CD4-positive, alpha-beta T cell treated with Interleukin-17A for 4 hours (primary cell): Measurements from ENCODE around the gene GLP1R.

Source experiments
- DNase-seq: peaks from one replicate; pipeline ENCODE4 v3.0.0-alpha.2; 2020; ENCODE audit warnings: mixed read lengths

Gene GLP1R

DNA sequence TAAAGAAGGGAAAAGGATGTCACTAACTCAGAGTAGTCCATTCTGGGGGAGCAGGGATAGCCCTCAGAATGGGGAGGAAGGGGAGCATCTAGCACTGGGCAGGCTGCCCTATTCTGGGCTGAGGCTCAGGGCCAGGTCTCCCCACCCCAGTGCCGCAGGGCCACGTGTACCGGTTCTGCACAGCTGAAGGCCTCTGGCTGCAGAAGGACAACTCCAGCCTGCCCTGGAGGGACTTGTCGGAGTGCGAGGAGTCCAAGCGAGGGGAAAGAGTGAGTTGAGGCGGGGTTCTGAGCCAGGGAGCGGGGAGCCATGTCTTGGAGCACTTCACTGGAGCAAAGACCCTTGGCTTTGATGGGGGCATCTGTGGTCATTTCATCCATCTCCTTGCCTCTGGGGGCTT lies 17.0 kb downstream of the GLP1R start:
- no peak for DNase-seq

DNA sequence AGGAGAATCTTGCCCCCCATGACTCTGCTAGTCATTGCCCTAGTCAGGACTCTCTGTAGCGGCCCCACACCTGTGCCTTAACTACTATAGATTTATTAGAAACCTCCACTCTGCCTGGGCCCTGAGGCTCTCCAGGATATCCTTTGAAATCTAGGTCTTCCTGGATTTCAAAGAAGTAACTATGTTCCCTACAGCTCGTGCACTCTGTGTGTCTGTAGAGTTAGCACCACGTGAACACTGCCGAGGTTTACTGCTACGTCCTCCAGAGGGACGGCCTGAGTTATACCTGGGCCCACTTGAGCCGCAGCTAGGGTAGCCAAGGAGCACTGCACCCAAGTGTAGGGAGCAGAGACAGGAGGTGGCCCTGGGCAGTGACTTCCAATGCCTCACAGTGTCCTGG lies 19.8 kb downstream of the GLP1R start:
- no peak for DNase-seq

DNA sequence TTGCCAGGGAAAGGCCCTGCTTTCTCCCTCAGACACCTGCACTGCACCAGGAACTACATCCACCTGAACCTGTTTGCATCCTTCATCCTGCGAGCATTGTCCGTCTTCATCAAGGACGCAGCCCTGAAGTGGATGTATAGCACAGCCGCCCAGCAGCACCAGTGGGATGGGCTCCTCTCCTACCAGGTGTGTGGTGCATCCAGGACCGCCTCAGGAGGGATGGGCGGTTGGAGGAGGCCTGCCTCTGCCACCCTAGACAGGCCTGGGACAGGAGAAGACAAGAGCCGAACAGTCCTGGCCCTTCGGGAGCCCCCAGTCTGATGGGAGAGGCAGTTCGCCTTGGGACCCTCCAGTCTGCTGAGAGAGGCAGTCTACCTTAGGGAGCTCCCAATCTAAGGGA lies 24.2 kb downstream of the GLP1R start:
- no peak for DNase-seq

DNA sequence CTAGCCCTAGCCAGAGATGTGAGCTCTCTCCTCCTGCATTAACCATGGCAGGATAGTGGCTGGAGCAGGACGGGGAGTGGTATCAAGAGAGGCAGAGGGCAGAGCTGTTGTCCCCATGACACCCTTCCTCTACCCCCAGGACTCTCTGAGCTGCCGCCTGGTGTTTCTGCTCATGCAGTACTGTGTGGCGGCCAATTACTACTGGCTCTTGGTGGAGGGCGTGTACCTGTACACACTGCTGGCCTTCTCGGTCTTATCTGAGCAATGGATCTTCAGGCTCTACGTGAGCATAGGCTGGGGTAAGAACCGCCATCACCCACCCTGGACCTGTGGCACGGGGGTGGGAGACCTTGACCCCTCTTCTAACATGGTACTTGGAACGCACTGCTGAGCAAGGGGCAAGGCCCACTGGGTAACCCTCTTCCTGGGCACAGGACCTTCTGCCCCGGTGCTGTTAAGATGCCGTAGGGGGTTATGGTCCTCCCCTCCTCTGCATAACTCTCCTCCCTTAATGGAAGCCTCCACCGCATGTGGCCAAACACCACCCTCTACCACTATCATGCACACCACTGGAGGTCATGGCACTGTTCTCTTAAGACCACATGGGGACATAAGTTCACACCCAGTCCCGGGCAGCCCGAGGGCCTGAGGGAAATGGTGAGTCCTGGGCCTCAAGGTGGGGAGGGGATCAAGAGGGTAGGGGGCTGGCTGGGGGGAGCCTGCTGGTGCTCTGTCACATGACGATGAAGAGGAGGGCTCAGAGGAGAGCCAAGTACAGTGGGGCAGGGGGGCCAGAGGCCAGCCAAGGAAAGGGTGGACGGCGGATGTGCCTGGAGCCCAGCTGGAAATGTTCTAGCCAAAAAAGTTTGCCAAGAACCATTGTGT lies 25.1 kb downstream of the GLP1R start:
- DNase-seq, result no peak

DNA sequence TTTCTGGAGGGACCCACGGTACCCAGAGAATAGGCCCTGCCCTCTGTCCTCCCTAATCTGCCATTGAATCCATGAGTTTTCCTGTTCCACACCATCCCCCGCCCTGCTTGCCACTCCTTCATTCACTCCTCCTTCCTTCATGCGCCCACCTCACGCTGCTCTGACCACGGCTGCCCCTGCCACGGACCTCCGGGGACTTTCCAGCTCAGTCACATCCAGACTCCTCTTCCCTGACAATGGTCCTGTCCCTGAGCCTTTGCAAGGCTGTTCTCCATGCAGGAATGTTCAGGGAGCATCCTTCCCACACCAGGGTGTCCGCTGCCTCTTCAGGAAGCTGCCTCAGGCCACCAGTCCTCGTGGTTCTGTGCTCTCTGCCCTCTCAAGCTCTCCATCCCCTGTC lies 25.9 kb downstream of the GLP1R start:
- DNase-seq, result no peak

DNA sequence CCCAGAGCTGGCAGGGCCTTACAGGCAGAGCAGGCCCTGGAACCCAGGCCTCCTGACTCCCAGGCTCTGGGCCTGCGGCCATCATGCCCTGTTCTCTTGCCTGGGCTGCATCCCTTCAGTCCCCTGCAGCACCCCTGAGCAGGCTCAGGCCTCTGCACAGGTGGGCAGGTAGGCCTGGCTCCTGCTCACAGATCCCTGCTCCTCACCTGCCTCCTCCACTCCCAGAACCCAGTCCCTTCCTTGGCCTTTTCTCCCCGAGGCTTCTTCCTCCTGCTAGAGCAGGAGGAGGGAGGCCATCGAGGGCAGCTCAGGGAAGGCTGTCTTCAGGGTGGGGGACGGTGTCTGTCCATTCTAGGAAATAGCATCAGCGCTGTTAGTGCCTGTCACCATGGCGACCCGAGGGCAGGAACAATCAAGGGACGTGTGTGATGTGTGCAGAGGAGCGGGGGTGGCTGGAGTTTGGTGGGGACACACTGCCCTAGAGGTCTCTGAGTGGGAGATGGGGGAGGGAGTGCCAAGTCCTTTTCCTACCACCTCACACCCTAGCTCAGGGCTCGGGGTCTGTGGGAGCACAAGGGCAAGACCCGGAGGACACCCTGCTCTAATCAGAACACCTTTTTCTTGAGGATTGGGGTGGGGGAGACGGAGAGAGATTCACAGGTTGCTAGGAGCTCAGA lies 26.6 kb downstream of the GLP1R start:
- DNase-seq, result no peak

DNA sequence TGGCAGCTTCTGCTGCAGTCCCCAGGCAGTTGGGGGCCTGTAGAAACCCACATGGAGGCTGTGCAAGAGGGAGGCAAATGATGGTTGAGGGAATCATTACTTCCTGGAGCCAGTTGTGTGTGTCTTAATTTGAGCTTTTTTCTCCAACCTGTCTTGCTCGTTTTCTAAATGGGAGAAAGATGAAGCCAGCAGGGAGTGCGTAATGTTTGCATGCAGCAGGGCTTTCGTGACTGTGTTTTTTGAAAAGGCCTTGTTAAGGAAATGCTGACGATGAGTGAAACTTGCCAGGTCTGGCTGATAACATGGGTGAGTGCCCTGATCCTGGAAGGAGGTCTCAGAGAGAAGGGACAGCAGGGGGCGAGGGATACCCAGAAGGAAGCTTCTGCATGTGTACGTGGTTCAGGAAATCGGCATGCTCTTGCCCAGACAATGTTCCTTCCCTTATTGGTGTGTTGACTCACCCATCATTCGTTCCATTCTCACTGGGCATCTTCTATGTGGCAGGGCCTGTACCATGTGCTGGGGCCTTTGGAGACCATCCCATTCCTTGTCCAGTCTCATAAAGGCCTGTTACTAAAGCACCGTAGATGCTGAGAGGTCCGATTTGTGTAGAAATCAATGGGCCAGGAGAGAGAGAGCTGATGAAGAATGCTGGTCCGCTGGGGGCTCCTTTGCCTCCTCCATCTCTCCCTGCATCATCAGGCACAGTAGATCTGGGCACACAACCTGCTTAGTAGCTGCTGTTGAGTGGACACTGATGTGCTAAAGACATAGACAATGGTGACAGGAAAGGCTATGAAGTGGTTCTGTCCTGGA lies 27.4 kb downstream of the GLP1R start:
- DNase-seq, result no peak

DNA sequence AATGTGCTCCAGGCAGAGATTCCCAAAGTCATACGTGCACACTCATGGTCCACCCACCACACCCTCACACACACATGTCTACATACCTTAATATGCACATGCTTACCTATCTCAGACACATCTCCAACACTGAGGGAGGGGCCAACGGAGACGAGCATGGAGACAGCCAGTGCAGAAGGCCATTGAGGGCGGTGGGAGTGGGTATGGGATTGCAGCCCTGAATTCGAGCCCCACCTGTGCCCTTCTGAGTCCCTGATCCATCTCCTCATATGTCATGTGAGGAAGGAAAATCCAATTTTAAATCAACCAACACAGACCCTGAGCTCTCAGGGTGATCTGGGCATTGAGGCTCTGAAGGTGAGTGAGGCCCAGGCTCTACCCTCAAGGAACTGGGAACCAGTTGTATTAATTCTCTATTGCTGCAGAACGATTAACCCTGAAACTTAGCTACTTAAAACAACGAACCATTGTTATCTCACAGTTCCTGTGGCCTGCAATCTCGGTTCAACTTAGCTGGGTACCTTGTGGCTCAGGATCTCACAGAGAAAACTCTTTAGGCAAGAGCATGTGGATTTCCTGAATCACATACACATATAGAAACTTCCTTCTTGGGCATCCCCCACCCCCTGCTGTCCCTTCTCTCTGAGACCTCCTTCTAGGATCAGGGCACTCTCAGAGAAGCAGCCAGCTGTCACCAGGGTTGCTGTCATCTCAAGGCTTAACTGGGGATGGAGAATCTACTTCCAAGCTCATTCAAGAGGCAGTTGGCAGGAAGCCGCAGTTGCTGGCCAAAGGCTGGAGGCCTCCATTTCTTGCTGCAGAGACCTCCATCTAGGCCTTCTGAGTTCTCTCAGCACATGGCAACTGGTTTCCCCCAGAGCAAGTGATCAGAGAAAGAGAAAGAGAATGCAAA lies 28.3 kb downstream of the GLP1R start:
- DNase-seq, result no peak

DNA sequence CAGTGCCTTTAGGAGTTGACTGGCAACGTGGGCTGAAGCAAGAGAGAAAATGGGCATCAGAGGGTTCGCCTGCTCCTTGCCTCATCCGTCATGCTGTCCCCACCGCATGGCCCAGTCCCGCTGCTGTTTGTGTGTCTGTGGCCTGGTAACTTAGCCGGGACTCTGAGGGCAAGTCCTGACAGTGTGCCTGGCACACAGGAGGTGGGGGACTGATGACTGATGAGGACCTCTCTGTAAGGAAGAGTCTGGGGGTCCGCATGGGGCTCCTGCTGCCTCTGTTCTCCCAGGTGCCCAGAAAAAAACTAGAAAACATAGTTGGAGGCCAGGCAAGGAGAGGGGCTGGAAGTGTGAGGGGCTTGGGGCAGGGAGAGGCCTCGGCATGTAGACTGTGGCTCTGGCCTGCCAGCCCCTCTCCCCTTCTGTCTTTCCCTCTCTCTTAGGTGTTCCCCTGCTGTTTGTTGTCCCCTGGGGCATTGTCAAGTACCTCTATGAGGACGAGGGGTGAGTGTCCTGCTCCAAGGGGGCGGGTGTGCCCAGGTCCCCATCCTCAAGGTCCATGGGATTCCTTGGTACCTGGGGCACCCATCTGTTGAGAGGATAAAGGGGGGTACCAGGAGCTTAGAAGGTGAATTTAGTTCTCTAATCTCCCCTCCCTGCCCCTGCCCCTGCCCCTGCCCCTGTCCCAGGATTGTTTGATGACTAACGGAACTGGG lies 29.5 kb downstream of the GLP1R start:
- no peak for DNase-seq

DNA sequence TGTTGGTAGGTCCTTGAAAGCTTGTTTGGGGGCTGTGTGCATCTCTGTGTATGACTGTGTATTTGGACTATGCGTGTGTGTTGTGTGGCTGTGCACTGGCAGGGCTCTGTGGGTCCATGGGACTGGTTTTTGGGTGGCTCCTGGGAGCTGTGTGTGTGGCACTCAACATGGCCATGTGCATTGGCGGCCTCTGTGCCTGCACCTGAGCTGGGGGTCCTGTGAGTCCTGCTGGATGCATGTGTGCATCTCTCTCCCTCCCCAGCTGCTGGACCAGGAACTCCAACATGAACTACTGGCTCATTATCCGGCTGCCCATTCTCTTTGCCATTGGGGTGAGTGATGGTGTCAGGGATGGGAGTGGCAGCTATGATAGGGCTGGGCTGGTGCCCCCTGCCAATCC lies 30.1 kb downstream of the GLP1R start:
- DNase-seq, result no peak

DNA sequence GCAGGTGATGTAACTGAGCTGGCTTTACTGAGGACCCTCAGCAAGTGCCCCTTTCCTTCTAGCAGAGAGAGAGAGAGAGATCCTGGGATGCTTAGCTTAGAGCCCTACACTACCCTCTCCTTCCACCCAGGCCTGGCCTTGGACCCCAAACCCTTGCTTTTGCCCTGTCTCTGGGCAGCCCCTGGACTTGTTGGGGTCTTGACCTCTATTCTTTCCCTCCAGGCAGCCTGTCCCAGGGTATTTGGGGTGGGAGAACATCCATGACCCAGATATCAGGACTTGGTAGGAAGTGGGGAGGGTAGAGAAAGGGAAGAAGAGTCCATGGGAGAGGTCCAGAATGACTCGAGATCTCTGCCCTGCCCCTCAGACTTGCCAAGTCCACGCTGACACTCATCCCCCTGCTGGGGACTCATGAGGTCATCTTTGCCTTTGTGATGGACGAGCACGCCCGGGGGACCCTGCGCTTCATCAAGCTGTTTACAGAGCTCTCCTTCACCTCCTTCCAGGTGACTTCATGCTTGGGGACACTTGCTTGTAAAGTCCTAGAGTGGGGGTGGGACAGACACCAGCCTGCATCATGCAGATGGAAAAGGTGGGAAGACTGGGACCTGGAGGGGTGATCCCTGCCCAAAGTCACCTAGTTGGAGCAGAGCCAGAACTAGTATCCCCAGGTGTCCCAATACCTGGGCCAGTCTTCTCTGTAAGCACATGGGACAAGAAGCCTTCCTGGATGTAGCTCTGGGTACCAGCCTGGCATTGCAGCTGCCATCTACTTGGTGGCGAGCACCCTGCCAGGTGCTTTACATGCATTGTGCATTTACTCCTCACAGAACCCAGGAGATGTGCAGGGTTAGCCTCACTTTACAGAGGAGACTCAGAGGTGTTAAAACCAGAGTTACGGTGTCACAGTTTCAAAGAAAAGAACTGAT lies 30.9 kb downstream of the GLP1R start:
- no peak for DNase-seq

DNA sequence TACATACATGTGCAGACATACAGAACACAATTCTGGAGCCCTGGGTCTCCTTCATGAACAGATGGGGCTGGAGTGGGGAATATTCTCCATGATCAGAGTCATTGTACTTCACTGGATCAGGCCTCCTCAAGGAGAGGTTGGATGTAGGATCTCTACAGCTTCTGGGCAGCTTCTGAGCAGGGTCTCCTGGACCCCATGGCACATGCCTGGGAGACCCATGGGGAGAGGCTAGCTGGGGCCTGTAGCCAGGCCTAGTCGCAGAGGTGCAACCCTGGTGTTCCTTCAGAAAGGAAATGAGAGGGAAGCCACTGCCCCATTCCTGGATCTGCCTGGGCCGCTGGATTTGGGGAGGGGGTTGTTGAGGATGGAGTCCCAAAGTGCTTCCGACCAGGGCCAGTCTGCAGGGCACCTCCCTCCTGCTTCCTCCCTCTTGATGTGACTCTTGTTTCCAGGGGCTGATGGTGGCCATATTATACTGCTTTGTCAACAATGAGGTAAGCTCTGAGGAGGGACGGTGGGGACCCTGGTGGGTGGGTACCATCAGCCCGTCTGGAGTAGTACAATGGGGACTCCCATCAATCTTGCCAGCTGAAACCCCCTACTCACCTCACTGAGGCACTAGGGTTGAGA lies 31.8 kb downstream of the GLP1R start:
- no peak for DNase-seq

DNA sequence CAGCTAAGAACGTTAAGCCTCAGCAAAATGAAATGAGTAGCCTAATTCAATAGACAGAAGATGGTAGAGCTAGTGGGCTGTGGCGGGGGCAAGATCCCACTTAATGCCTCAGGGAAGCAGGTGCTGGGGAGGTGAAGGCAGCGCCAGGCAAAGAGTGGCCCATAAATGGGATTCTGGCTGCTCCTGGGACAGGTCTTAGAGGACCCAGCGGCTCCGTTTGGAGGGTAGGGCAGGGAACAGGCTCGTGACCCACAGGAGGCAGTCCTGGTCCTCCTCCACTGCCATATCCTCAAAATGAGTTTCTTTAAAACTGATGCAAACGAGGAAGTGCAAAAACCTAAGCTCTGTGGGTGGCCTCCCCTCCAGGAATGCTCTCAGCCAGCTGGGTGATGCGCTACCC lies 33.7 kb downstream of the GLP1R start:
- DNase-seq, result no peak

DNA sequence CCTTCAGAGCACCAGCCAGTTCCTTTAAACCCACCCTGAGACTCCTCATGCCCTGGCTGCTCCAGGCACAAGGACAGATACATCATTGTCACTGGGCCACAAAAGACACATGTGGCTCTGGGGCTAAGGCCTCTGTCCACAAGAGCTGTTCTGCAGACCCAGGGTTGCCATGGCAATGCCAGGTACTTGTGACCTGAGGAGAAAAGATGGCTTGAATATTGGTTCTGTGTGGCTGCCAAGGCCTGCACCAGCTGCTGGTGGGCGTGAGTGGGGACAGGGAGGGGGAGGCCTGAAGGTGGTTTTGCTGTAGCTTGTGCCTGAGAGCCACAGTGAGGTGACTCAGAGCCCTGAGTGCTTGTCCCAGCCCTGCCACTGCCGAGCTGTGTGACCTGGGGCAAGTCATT lies 34.7 kb downstream of the GLP1R start:
- no peak for DNase-seq

DNA sequence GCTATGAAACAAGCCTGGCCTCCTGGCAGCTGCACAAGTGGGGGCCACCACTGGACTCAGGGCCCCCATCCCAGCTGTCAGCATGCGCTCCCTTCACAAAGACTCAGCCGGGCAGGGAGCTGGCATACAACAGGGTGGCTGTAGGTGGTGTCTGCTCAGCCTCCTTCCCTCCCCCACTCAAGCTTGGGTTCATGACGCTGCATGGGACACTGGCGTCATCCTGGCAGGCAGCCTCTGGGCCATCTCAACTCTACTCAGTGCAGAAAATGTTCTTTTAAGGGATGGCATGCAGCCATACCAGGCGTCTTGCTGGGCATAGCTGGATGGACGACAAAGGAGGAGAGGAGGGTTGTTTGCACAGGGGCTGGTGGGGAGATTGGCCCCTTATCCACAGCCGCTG lies 35.9 kb downstream of the GLP1R start:
- DNase-seq, result no peak

DNA sequence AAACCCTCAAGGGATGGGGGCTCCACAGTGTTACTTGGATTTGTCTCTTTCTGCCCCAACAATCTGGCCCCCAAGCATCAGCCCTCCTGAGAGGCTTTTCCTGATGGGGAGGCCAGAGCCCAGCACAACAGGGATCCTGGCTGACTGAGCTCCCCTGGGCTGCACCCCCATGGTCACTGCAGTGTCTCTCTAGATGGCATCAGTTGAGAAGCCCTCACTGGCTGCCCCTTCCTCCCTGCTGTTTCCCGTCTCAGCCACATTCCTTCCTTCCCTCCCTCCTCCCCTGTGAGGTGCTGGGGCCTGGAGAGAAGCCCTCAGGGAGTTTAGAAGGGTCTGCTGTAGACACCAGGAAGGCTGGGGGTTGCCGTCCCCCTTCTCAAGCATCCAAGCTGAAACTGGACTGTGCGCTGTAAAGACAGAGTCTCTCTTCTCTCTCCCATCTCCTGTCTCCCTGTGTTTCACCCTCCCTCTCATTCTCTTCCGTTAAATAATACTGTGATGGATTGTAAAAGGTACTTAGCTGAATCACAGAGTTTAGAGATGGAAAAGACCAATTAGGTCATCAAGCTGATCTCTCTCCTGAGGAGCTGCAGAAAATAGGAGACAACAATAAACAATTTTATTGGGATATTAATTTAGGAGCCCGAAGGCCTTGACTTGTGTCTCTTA lies 36.7 kb downstream of the GLP1R start:
- no peak for DNase-seq

DNA sequence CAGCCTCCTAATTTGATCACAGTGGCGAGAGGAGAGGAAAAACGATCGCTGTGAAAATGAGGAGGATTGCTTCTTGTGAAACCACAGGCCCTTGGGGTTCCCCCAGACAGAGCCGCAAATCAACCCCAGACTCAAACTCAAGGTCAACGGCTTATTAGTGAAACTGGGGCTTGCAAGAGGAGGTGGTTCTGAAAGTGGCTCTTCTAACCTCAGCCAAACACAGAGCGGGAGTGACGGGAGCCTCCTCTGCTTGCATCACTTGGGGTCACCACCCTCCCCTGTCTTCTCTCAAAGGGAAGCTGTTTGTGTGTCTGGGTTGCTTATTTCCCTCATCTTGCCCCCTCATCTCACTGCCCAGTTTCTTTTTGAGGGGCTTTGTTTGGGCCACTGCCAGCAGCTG lies 37.7 kb downstream of the GLP1R start:
- DNase-seq, result no peak

DNA sequence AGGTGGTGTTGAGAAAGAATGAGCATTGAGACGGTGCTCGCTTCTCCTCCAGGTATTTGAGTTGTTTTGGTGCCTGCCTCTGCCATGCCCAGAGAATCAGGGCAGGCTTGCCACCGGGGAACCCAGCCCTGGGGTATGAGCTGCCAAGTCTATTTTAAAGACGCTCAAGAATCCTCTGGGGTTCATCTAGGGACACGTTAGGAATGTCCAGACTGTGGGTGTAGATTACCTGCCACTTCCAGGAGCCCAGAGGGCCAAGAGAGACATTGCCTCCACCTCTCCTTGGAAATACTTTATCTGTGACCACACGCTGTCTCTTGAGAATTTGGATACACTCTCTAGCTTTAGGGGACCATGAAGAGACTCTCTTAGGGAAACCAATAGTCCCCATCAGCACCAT lies 38.1 kb downstream of the GLP1R start:
- DNase-seq, result no peak

DNA sequence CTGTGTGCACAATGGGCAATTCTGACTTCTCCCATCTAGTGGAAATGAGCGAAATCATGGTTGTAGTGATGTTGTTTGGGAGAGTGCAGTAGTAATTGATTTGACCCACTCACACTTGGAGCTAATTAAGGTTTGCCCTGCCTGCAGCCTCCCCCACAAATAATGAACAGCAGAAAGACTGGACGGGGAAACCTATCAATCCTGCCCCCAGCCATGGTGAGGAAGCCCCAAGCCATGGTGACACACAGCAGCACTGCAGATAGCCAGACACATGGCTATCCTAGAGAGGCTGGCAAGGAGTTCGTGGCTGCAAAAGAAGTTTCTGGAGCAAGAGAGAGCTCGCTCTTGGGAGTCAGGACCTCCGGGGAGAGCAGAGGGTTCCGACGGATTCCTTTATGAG lies 38.6 kb downstream of the GLP1R start:
- DNase-seq, result no peak

DNA sequence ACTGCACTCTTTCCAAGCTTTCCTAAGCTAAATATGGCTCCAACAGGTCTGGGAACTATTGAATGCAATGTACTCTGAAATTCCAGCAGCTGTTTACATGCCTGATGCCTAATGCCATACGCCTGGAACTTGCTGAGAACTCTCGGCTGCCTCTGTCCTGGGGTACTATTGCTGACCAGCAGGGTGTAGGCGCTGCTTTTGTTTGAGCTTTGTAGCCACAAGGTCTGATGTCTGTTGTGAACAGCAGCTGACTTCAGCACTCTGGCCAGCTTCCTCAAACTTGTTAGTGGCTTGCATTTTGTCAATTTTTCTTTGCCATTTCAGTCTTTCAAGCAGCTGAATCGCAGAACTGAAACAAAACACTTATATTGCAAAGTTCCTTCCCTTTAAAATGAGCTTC lies 39.8 kb downstream of the GLP1R start:
- DNase-seq, result peak; percentile 20
